PC-3 (cell line): ENCODE measurements around the gene ZNF236. TPM values are rescaled to one million over a fixed set of nuclear protein-coding genes. Genes with fewer than 3 reads are reported as not detected.
"Not testable (repeated sequence)": the region's sequence is repeated elsewhere in the genome, so short reads cannot be mapped to it uniquely, and the experiment has no call there.

ENCODE experiments used
- ATAC-seq: fragments of 200-7000 bp; cut with Tn5 transposase; 2 replicates; pipeline ENCODE4 v1.9.1; 2020; ENCODE audit warnings: mild to moderate bottlenecking, moderate library complexity
- BruUV-seq: library from RNA; stranded (reverse); fragments of 400-500 nt; replicated peaks from 2 replicates; lab custom pipeline; 2021; lab: Mats Ljungman, UMichigan
- CTCF ChIA-PET: fragments of 300-600 bp; sonication (Branson Sonifier 250); formaldehyde crosslinking; loops from one replicate; lab custom pipeline; 2022; ENCODE audit warnings: antibody characterized with exemption; lab: Charles Lee
- POLR2A ChIA-PET: fragments of 300-600 bp; sonication (Branson Sonifier 250); formaldehyde crosslinking; loops from one replicate; lab custom pipeline; 2022; ENCODE audit warnings: antibody characterized with exemption; ENCODE audit not compliant: unreplicated experiment; lab: Charles Lee
- DNase-seq: peaks from one replicate; pipeline ENCODE4 v3.0.0-alpha.2; 2015
- H2AFZ ChIP-seq: fragments of 300-600 bp; sonication (generic); 2 replicates; pipeline ENCODE4 v1.6.0; 2016; ENCODE audit warnings: antibody characterized with exemption, low read length
- H3F3A ChIP-seq: fragments of 300-600 bp; sonication (generic); one replicate; pipeline ENCODE4 v1.6.0; 2017; ENCODE audit warnings: antibody characterized with exemption, low read length, control low read depth, mild to moderate bottlenecking; ENCODE audit not compliant: unreplicated experiment
- H3K27ac ChIP-seq: fragments of 300-600 bp; sonication (generic); 2 replicates; pipeline ENCODE4 v1.5.1; 2016; ENCODE audit warnings: mild to moderate bottlenecking, low read length
- H3K27me3 ChIP-seq: fragments of 300-600 bp; sonication (generic); 2 replicates; pipeline ENCODE4 v1.6.1; 2016; ENCODE audit warnings: low read length, mixed read lengths
- H3K36me3 ChIP-seq: fragments of 300-600 bp; sonication (generic); 2 replicates; pipeline ENCODE4 v1.6.1; 2016; ENCODE audit warnings: low read depth, mixed run types, low read length, mixed read lengths
- H3K4me1 ChIP-seq: fragments of 300-600 bp; sonication (generic); 2 replicates; pipeline ENCODE4 v1.5.1; 2016; ENCODE audit warnings: low read length; ENCODE audit not compliant: insufficient read depth
- H3K4me2 ChIP-seq: fragments of 300-600 bp; sonication (generic); 2 replicates; pipeline ENCODE4 v1.6.0; 2016; ENCODE audit warnings: low read length
- H3K4me3 ChIP-seq: fragments of 300-600 bp; sonication (generic); 2 replicates; pipeline ENCODE4 v1.5.1; 2016; ENCODE audit warnings: mild to moderate bottlenecking, low read length, mixed read lengths
- H3K79me2 ChIP-seq: fragments of 300-600 bp; sonication (generic); 2 replicates; pipeline ENCODE4 v1.6.1; 2017; ENCODE audit warnings: low read length, mixed read lengths
- H3K9ac ChIP-seq: fragments of 300-600 bp; sonication (generic); 2 replicates; pipeline ENCODE4 v1.6.0; 2016; ENCODE audit warnings: mild to moderate bottlenecking, low read length
- H3K9me2 ChIP-seq: fragments of 300-600 bp; sonication (generic); replicated peaks from 2 replicates; pipeline ENCODE4 v1.6.1; 2016; ENCODE audit warnings: mixed run types, low read length, mixed read lengths
- H3K9me3 ChIP-seq: fragments of 300-600 bp; sonication (generic); 2 replicates; pipeline ENCODE4 v1.6.1; 2016; ENCODE audit warnings: low read length, mixed read lengths
- H4K20me1 ChIP-seq: fragments of 300-600 bp; sonication (generic); 2 replicates; pipeline ENCODE4 v1.6.1; 2016; ENCODE audit warnings: low read length, mixed read lengths
- EZH2 ChIP-seq: fragments of 300-600 bp; sonication (generic); IDR thresholded peaks from one replicate; pipeline ENCODE4 v1.6.1; 2017; ENCODE audit warnings: antibody characterized with exemption, mild to moderate bottlenecking, low read length; ENCODE audit not compliant: unreplicated experiment
- EZH2phosphoT487 ChIP-seq: fragments of 300-600 bp; sonication (generic); IDR thresholded peaks from 2 replicates; pipeline ENCODE4 v1.6.1; 2018; ENCODE audit warnings: mild to moderate bottlenecking, antibody characterized with exemption, low read length, borderline replicate concordance
- intact Hi-C: fragments of 100-400 bp; cut with micrococcal nuclease; formaldehyde crosslinking; loops from 2 replicates; pipeline ENCODE4 v1.9.0; 2023
- total RNA-seq: library from RNA; depleted of rRNA; stranded (reverse); fragments of >200 nt; gene quantifications from 2 replicates; pipeline ENCODE4 v1.2.3, GENCODE V29; 2014
- TF ChIP-seq, protein P1 (sequence below): fragments of 300-600 bp; sonication (generic); conservative IDR thresholded peaks from 2 replicates; pipeline ENCODE4 v1.5.1; 2017; ENCODE audit warnings: antibody characterized with exemption, low read depth, mild to moderate bottlenecking, low read length

The ZNF236 gene
- total RNA-seq, 1 experiment from 2014 or later, result 7.7 TPM

- intact Hi-C loops, H3K79me2 ChIP-seq, H3K4me1 ChIP-seq, H3K9me2 ChIP-seq, H4K20me1 ChIP-seq, CTCF ChIA-PET, H2AFZ ChIP-seq, H3K4me3 ChIP-seq, H3K9me3 ChIP-seq, BruUV-seq, H3K27ac ChIP-seq, H3K27me3 ChIP-seq, POLR2A ChIA-PET, H3F3A ChIP-seq, H3K4me2 ChIP-seq, DNase-seq, ATAC-seq, H3K9ac ChIP-seq, H3K36me3 ChIP-seq: not testable (repeated sequence)
Observed at GRCh38 chr18:76967299-76967698, 144.9 kb downstream of the ZNF236 start.

DNA sequence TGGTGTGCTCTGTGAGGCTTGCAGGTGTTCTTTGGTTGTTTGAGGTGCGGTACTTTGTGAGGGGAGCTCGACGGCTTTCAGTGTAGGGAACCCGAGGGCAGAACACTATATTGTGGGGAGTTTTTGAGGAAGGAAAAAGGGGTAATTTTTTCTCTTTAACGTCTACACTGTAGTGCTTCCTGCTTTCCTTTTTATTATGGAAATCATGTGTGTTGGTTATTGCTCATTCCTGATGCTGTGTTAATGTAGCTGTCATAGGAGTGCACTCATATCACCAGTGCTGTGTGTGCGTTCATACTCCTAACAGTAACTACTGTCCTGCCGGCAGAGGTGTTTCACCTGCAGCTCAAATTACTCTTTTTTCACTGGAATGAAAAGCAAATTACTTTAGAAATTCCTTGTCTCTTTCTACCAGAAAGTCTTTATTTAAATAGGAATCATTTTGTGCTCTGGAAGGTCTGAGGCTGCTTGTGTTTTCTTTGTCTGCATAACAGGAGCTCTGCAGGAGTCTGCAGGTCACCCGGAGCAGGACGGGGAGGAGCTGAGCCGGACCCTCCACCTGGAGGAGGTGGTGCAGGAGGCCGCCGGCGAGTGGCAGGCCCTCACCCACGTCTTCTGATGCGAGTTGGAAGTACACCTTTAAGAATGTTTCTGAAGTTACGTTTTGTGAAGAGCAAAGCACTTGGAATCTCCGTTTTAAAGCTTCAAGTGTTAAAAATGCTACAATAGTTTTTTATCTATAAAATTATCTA lies 145.5 kb downstream of the ZNF236 start:
- CTCF ChIA-PET, result no interaction called here
- H3K9me2 ChIP-seq, result no peaks in the 10 kb centered on the region
- TF ChIP-seq EZH2, result no peak
- no peak for TF ChIP-seq EZH2phosphoT487
- TF ChIP-seq, protein P1, sequence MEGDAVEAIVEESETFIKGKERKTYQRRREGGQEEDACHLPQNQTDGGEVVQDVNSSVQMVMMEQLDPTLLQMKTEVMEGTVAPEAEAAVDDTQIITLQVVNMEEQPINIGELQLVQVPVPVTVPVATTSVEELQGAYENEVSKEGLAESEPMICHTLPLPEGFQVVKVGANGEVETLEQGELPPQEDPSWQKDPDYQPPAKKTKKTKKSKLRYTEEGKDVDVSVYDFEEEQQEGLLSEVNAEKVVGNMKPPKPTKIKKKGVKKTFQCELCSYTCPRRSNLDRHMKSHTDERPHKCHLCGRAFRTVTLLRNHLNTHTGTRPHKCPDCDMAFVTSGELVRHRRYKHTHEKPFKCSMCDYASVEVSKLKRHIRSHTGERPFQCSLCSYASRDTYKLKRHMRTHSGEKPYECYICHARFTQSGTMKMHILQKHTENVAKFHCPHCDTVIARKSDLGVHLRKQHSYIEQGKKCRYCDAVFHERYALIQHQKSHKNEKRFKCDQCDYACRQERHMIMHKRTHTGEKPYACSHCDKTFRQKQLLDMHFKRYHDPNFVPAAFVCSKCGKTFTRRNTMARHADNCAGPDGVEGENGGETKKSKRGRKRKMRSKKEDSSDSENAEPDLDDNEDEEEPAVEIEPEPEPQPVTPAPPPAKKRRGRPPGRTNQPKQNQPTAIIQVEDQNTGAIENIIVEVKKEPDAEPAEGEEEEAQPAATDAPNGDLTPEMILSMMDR, result no peak

DNA sequence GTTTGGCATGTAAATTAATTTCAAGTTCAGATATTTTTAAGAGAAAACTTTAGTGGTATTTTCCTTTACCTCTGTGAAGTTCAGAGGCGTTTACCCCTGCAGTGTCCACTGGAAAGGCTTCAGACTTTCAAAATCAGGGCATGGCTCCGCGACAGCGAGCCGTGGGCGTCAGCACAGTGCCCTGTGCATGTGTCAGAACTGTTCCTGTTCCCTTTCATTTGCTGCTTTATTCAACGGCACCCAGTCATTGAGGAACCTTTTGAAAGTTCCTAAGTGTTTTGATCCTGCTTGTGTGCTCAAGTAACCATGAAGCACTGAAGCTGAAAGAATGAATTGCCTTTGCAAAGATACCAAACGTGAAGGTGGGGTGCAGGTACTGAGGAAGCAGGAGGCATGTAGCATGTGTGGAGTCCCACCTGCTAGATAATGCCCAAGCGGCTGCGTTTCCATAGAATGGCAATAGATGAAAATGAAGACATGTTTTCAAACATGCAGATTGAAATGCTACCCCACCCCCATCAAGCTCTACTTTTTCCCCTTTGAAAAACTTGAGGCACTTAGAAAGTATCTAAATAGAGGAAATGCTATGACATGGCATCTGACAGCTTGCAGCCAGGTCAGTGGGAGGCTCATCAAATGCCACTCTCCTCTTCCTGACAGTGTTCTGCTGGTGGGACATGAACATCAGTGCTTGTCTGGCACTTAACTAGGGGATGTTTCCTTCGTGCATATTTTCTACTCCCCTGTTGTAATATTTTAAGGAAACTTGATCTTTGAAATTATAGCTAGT lies 148.6 kb downstream of the ZNF236 start:
- Histone ChIP-seq H3F3A (no peaks in the 10 kb centered on the region), H3K79me2 (no peaks in the 10 kb centered on the region), H3K27me3 (no peaks in the 10 kb centered on the region), H3K4me2 (no peak overlapping the region), H3K4me3 (no peak overlapping the region), H4K20me1 (no peaks in the 10 kb centered on the region), H3K36me3 (no peaks in the 10 kb centered on the region; the same call in 1 of the 2 replicates), H3K9me3 (no peaks in the 10 kb centered on the region), H3K27ac (no peak overlapping the region), H3K4me1 (no peaks in the 10 kb centered on the region), H3K9me2 (no peaks in the 10 kb centered on the region), H3K9ac (no peak overlapping the region), H2AFZ (no peak overlapping the region)
- ChIA-PET CTCF (no interaction called here), POLR2A (no interaction called here)
- ATAC-seq (no peak), DNase-seq (no peak)
- intact Hi-C loops, result no loop called here
- TF ChIP-seq EZH2phosphoT487 (no peak), EZH2 (no peak)
- TF ChIP-seq, protein P1, result no peak
- no TSS peak for BruUV-seq

More for the DNA sequence above, 145.5 kb downstream of the ZNF236 start:
- Histone ChIP-seq H3F3A (no peaks in the 10 kb centered on the region), H3K4me3 (no peak overlapping the region), H3K27ac (no peak overlapping the region), H2AFZ (no peak overlapping the region), H3K79me2 (no peaks in the 10 kb centered on the region), H3K9ac (no peak overlapping the region), H4K20me1 (no peaks in the 10 kb centered on the region), H3K9me3 (no peaks in the 10 kb centered on the region), H3K4me1 (no peaks in the 10 kb centered on the region), H3K4me2 (no peak overlapping the region), H3K36me3 (no peaks in the 10 kb centered on the region; the same call in 1 of the 2 replicates), H3K27me3 (no peaks in the 10 kb centered on the region)
- POLR2A ChIA-PET, result no interaction called here
- no TSS peak for BruUV-seq
- no peak for ATAC-seq
- intact Hi-C loops, result no loop called here
- DNase-seq, result no peak
